Hematopoietic multipotent progenitor cell treated with erythropoietin and hydrocortisone succinate and interleukin-3 and kit ligand, for 17 days (in vitro differentiated cells): ENCODE results near the gene ZBTB8B.
"Not testable (repeated sequence)": the region's sequence is repeated elsewhere in the genome, so short reads cannot be mapped to it uniquely, and the experiment has no call there.

Experiments used
- DNase-seq: peaks from one replicate; pipeline ENCODE4 v3.0.0-alpha.2; 2015; ENCODE audit warnings: low spot score

The ZBTB8B gene

GRCh38 chr1:32464716-32465577, at the start of gene ZBTB8B:
Gene ZBTB8B, plus strand, starts transcription at chr1:32465072. Its CDS starts 5,553 bp downstream, at chr1:32470625.
- no peak for DNase-seq

- DNase-seq = no peak
Observed at GRCh38 chr1:32421775-32422174, 43.1 kb upstream of the ZBTB8B start.

GRCh38 chr1:32426489-32427255, 38.2 kb upstream of the ZBTB8B start:
- no peak for DNase-seq

GRCh38 chr1:32427264-32427963, 37.5 kb upstream of the ZBTB8B start:
- no peak for DNase-seq

GRCh38 chr1:32431736-32432400, 33.0 kb upstream of the ZBTB8B start:
- DNase-seq = no peak

- no peak for DNase-seq
Observed at GRCh38 chr1:32438136-32438535, 26.7 kb upstream of the ZBTB8B start.

- not testable (repeated sequence) for DNase-seq
Observed at GRCh38 chr1:32438777-32439176, 26.1 kb upstream of the ZBTB8B start.

GRCh38 chr1:32441467-32441866, 23.4 kb upstream of the ZBTB8B start:
- DNase-seq = not testable (repeated sequence)

- no peak for DNase-seq
Observed at GRCh38 chr1:32447469-32448185, 17.2 kb upstream of the ZBTB8B start.

GRCh38 chr1:32448186-32448772, 16.6 kb upstream of the ZBTB8B start:
- peak; percentile 45 for DNase-seq

- peak; percentile 30 for DNase-seq
Observed at GRCh38 chr1:32448773-32449456, 16.0 kb upstream of the ZBTB8B start.

GRCh38 chr1:32449457-32449831, 15.4 kb upstream of the ZBTB8B start:
- DNase-seq = not testable (repeated sequence)

- no peak for DNase-seq
Observed at GRCh38 chr1:32454726-32455125, 10.1 kb upstream of the ZBTB8B start.

GRCh38 chr1:32455958-32456357, 8.9 kb upstream of the ZBTB8B start:
- no peak for DNase-seq

- not testable (repeated sequence) for DNase-seq
Observed at GRCh38 chr1:32458798-32459197, 6.1 kb upstream of the ZBTB8B start.

GRCh38 chr1:32462977-32463376, 1.9 kb upstream of the ZBTB8B start:
- not testable (repeated sequence) for DNase-seq

GRCh38 chr1:32464191-32464715, 619 bp upstream of the ZBTB8B start:
- DNase-seq = no peak

- no peak for DNase-seq
Observed at GRCh38 chr1:32465578-32465933, 684 bp downstream of the ZBTB8B start.

- DNase-seq = no peak
Observed at GRCh38 chr1:32466761-32467160, 1.9 kb downstream of the ZBTB8B start.

GRCh38 chr1:32468791-32469190, 3.9 kb downstream of the ZBTB8B start:
- no peak for DNase-seq
